Spleen (tissue), 11 donors: Measurements from ENCODE around the gene EIF4B. TPM values are rescaled to one million over a fixed set of nuclear protein-coding genes. Genes with fewer than 3 reads are reported as not detected.

Experiments used
- DNase-seq: peaks from one replicate; pipeline ENCODE4 v3.0.0-alpha.2; 2020
- H3K27ac ChIP-seq, 8 donors: fragments of 200-600 bp; sonication (generic) in 7 of 8; 1 replicate in 4 of 8; 2 replicates in 4 of 8; pipeline versions ENCODE4 v1.5.0 to v1.8.0; 2016 to 2021; ENCODE audit warnings: inconsistent platforms in 4 of 8, mild to moderate bottlenecking in 4 of 8, moderate library complexity in 1 of 8
- H3K27me3 ChIP-seq, 7 donors: fragments of 200-600 bp; sonication (generic) in 6 of 7; replicated peaks in 1 of 7; 1 replicate in 4 of 7; 2 replicates in 3 of 7; pipeline versions ENCODE4 v1.5.0 to v1.8.0; 2016 to 2021; ENCODE audit warnings: inconsistent platforms in 3 of 7, mild to moderate bottlenecking in 1 of 7
- H3K36me3 ChIP-seq, 6 donors: fragments of 200-600 bp; sonication (generic) in 5 of 6; 1 replicate in 4 of 6; 2 replicates in 2 of 6; pipeline versions ENCODE4 v1.5.0 to v1.8.0; 2016 to 2021; ENCODE audit warnings: inconsistent platforms in 2 of 6
- H3K4me1 ChIP-seq, 6 donors: fragments of 200-600 bp; sonication (generic) in 5 of 6; 1 replicate in 3 of 6; 2 replicates in 3 of 6; pipeline versions ENCODE4 v1.5.0 to v1.8.0; 2016 to 2021; ENCODE audit warnings: inconsistent platforms in 3 of 6
- H3K4me3 ChIP-seq, 8 donors: fragments of 200-600 bp; sonication (generic) in 7 of 8; 1 replicate in 4 of 8; 2 replicates in 4 of 8; pipeline versions ENCODE4 v1.5.0 to v1.8.0; 2016 to 2021; ENCODE audit warnings: inconsistent platforms in 4 of 8, mild to moderate bottlenecking in 4 of 8, moderate library complexity in 2 of 8
- H3K9me3 ChIP-seq, 8 donors: fragments of 200-600 bp; sonication (generic) in 7 of 8; 1 replicate in 4 of 8; 2 replicates in 4 of 8; pipeline versions ENCODE4 v1.5.0 to v1.8.0; 2016 to 2021; ENCODE audit warnings: inconsistent platforms in 4 of 8
- POLR2A ChIP-seq, 3 donors: fragments of 450-650 bp; IDR thresholded peaks; one replicate each; pipeline ENCODE4 v1.5.1; 2017; ENCODE audit warnings: antibody characterized with exemption in 3 of 3, mild to moderate bottlenecking in 1 of 3
- POLR2AphosphoS5 ChIP-seq, 3 donors: sonication (generic); formaldehyde crosslinking; IDR thresholded peaks; one replicate each; pipeline ENCODE4 v1.5.1; 2017; ENCODE audit warnings: antibody characterized with exemption in 3 of 3
- WGBS, 5 donors: extraction: QIAGEN DNeasy Blood & Tissue Kit in 3 of 5; methylation state at CpG; one replicate each; pipeline versions ENCODE4 v1.1.5 to v1.1.7; 2013 to 2018; 5-methylcytosine and 5-hydroxymethylcytosine counted together
- intact Hi-C: fragments of 100-400 bp; cut with DNase I; formaldehyde crosslinking; loops from one replicate; pipeline ENCODE4 v1.15.0; 2023; ENCODE audit warnings: low total_unique reads
- polyA plus RNA-seq, 3 donors: library from polyadenylated mRNA; stranded (reverse); fragments of 200-250 nt; gene quantifications; one replicate each; pipeline ENCODE4 v1.2.1, GENCODE V29; 2013
- total RNA-seq, 7 donors: library from RNA; depleted of rRNA in 3 of 7; stranded (reverse); fragments of >200 nt in 3 of 7; fragmentation: NEBNext Ultra II Directional in 4 of 7; extraction: Animal tissue kit (Norgen Biotek cat#: 25700) in 4 of 7; gene quantifications; one replicate each; pipeline versions ENCODE4 v1.1.0 to v1.2.1, GENCODE V29; 2016 to 2021
- TF ChIP-seq, protein P1 (sequence below), 11 experiments: fragments of 200-600 bp in 7 of 11; fragments of 450-650 bp in 4 of 11; sonication (generic) in 4 of 11; IDR thresholded peaks in 8 of 11; conservative IDR thresholded peaks in 3 of 11; 1 replicate in 7 of 11; 2 replicates in 4 of 11; pipeline versions ENCODE4 v1.4.0 to v1.8.0; 2016 to 2021; ENCODE audit warnings: antibody characterized with exemption in 11 of 11, inconsistent platforms in 4 of 11, mild to moderate bottlenecking in 1 of 11
- donor health status: healthy with polysubstance abuse.
- donor health status: DM: no; HTN: no; CAD: no; lungs with moderate emphysema.
- donor health status: DM: no; HTN: no; CAD: no.
- donor health status: Bipolar disorder and iron deficiency.
- donor health status: healthy.
- donor health status: DM: no; HTN: no; CAD: no.
- donor health status: DM: yes; HTN: yes; CAD: no.

EIF4B gene
- total and polyA plus RNA-seq, 10 donors: 105 to 490 (median 398) TPM

DNA sequence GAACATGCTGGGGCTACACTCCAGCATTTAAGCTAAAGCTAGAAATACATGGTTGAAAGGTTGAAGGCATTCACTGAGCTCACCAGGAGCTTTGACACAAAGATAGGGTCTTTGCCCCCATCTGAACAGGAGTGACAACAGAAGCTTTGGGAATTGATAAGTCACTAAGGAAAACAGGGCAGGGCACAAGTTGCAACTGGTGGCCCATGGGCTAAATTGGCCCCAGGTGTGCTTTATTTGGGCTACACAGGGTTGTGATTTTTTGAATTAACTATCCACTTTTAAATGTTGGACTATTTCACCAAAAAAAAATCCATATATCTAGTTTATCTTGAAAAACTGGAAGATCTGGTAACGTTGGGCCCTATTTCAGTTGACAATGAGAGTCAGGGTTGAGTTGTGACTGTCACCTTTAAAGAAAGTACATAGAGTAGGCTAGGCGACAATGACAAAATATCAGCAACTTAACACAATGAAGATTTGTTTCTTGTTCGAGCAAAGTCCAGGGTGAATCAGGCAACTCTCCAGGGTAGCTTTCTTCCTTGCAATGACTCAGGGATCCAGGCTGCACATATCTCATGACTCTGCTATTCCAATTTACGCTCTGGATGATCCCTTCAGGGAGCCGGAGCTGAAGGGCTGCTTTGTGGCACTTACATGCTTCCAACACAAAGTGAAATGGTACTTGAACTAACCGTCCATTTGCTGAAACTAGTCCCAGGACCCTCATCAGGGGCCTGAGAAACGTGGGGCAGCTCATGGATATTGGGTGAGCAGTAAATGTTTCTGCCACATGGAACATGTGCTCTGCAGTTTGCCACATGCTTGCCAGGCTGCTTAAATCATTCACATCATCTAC lies 13.3 kb upstream of the EIF4B start:
- no peak for TF ChIP-seq POLR2A (IDR thresholded peaks at IDR 0.05)
- TF ChIP-seq POLR2AphosphoS5 (IDR thresholded peaks at IDR 0.05): no peak
- intact Hi-C loops: no loop called here

DNA sequence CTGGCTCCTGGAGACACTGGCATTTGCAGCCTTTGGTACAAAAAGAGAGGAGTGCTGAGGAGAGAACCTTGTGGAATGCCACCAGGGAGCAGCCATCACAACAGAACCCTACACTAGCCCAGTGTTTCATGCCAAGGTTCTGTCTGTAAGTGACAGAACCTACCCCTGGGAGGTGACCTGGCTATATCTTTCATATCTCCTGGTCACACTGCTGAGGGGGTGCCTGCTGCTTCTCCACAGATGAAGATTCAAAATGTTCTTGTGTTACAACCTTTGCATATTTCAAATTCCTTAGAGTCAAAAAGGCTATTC lies 12.7 kb upstream of the EIF4B start:
- TF ChIP-seq POLR2AphosphoS5 (IDR thresholded peaks at IDR 0.05) (no peak), POLR2A (IDR thresholded peaks at IDR 0.05) (no peak)
- TF ChIP-seq, protein P1, sequence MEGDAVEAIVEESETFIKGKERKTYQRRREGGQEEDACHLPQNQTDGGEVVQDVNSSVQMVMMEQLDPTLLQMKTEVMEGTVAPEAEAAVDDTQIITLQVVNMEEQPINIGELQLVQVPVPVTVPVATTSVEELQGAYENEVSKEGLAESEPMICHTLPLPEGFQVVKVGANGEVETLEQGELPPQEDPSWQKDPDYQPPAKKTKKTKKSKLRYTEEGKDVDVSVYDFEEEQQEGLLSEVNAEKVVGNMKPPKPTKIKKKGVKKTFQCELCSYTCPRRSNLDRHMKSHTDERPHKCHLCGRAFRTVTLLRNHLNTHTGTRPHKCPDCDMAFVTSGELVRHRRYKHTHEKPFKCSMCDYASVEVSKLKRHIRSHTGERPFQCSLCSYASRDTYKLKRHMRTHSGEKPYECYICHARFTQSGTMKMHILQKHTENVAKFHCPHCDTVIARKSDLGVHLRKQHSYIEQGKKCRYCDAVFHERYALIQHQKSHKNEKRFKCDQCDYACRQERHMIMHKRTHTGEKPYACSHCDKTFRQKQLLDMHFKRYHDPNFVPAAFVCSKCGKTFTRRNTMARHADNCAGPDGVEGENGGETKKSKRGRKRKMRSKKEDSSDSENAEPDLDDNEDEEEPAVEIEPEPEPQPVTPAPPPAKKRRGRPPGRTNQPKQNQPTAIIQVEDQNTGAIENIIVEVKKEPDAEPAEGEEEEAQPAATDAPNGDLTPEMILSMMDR (IDR thresholded peaks at IDR 0.05 in 8 of 11, conservative IDR thresholded peaks at IDR 0.05 in 3 of 11): no peak
- Histone ChIP-seq H3K4me3 (no peak overlapping the region), H3K9me3 (no peaks in the 10 kb centered on the region), H3K27me3 (no peaks in the 10 kb centered on the region), H3K4me1 (no peaks in the 10 kb centered on the region), H3K36me3 (no peaks in the 10 kb centered on the region), H3K27ac (no peak overlapping the region)
- intact Hi-C loops: no loop called here
- DNase-seq: no peak

More for the DNA sequence above, 13.3 kb upstream of the EIF4B start:
- WGBS, 5 donors: 83 to 88% (median 84%) methylated on average over 7 of the region's 7 CpGs
- Histone ChIP-seq H3K36me3 (no peaks in the 10 kb centered on the region), H3K9me3 (no peaks in the 10 kb centered on the region), H3K27ac (no peak overlapping the region), H3K4me3 (no peak overlapping the region), H3K27me3 (no peaks in the 10 kb centered on the region), H3K4me1 (no peaks in the 10 kb centered on the region)
- no peak for DNase-seq

DNA sequence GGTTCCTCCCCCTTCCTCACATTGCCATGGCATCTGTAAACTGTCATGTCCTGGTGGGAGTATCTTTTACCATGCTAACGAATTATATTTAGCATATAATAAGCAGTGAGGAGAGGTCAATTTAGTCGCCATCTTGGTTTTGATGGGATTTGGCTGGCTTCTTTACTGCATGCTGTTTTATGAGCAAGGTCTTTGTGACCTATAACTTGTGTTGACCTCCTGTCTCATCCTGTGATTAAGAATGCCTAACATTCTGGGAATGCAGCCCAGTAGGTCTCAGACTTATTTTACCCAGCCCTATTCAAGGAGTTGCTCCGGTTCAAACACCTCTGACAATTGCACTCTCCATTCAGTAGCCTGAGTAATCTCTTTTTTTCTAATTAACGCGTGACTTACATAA lies 2.1 kb upstream of the EIF4B start:
- Histone ChIP-seq H3K4me3 (no peak overlapping the region), H3K27me3 (peaks cover 0 to 21% (median 0%) of the 10 kb centered on the region in 7 donors), H3K27ac (no peak overlapping the region), H3K9me3 (no peaks in the 10 kb centered on the region), H3K4me1 (peaks cover 22 to 37% (median 34%) of the 10 kb centered on the region in 6 donors), H3K36me3 (peaks cover 0 to 13% (median 4%) of the 10 kb centered on the region in 6 donors)
- TF ChIP-seq, protein P1 (IDR thresholded peaks at IDR 0.05 in 8 of 11, conservative IDR thresholded peaks at IDR 0.05 in 3 of 11): no peak
- TF ChIP-seq POLR2A (IDR thresholded peaks at IDR 0.05) (no peak), POLR2AphosphoS5 (IDR thresholded peaks at IDR 0.05) (no peak)
- no peak for DNase-seq
- WGBS, 5 donors: 80 to 90% (median 87%) methylated on average over 5 of the region's 5 CpGs
- intact Hi-C loops: no loop called here

- WGBS, 5 donors: 84 to 97% (median 94%) methylated on average over 2 of the region's 2 CpGs
- peaks cover 0 to 17% (median 5%) of the 10 kb centered on the region in 6 donors for H3K36me3 ChIP-seq
- H3K27ac ChIP-seq: no peak overlapping the region
- H3K4me1 ChIP-seq: peaks cover 26 to 41% (median 38%) of the 10 kb centered on the region in 6 donors
- intact Hi-C loops: no loop called here
- TF ChIP-seq POLR2A (IDR thresholded peaks at IDR 0.05) (no peak), POLR2AphosphoS5 (IDR thresholded peaks at IDR 0.05) (no peak)
- TF ChIP-seq, protein P1 (IDR thresholded peaks at IDR 0.05 in 8 of 11, conservative IDR thresholded peaks at IDR 0.05 in 3 of 11): no peak
- DNase-seq: no peak
- no peak overlapping the region for H3K4me3 ChIP-seq
- no peaks in the 10 kb centered on the region for H3K9me3 ChIP-seq
- H3K27me3 ChIP-seq: peaks cover 0 to 17% (median 0%) of the 10 kb centered on the region in 7 donors
Observed at GRCh38 chr12:53004582-53004981, 1.7 kb upstream of the EIF4B start.
